HG02610 (cell line): ENCODE data around the gene MID1.

ENCODE experiments used
- ATAC-seq: cut with Tn5 transposase; IDR thresholded peaks from one replicate; pipeline ENCODE4 v1.9.1; 2021; ENCODE audit warnings: mild to moderate bottlenecking, moderate library complexity; ENCODE audit not compliant: unreplicated experiment

The MID1 gene

GRCh38 chrX:10537308-10537707, 83.1 kb downstream of the MID1 start:
- no peak for ATAC-seq

GRCh38 chrX:10536744-10537143, 83.6 kb downstream of the MID1 start:
- ATAC-seq: no peak

DNA sequence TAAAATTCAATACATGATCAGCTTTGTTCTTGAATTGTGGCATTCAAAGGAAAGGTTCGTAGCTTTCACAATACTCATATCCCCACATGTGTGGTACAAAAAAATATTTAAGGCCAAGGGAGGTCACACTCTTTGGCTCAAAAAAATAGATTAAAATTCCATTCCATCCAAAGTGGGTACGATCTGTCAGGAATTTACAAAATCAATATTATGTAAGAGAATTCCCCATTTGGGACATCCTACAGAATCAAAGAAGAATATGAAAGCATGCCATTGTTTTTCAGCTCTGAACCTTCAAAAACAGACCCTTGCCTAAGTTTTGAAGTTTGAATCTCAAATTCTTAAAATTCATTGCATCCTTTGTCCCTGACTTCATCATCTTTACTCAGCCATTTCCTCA, 85.8 kb downstream of the MID1 start:
- ATAC-seq: no peak

GRCh38 chrX:10533696-10534365, 86.6 kb downstream of the MID1 start:
- no peak for ATAC-seq

DNA sequence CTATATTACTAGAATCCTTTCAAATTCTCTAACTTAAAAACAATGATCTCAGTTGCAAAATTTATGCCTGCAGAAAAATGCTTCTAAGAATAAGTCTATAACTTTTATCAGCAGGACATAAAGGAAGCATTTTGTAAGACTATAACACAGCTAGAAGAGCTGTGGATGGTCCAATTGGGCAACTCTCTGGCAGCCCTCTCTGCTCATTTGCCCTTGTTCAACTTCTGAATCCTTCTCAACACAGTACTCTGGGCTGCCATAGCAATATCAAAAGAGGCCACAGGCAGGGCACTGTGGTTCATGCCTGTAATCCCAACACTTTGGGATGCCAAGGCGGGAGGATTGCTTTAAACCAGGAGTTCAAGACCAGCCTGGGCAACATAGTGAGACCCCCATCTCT, 88.5 kb downstream of the MID1 start:
- ATAC-seq: no peak

- ATAC-seq: no peak
These were observed 91.0 kb downstream of the MID1 start for GRCh38 chrX:10529344-10529743.

- no peak for ATAC-seq
These were observed 93.9 kb downstream of the MID1 start for GRCh38 chrX:10526451-10526850.

DNA sequence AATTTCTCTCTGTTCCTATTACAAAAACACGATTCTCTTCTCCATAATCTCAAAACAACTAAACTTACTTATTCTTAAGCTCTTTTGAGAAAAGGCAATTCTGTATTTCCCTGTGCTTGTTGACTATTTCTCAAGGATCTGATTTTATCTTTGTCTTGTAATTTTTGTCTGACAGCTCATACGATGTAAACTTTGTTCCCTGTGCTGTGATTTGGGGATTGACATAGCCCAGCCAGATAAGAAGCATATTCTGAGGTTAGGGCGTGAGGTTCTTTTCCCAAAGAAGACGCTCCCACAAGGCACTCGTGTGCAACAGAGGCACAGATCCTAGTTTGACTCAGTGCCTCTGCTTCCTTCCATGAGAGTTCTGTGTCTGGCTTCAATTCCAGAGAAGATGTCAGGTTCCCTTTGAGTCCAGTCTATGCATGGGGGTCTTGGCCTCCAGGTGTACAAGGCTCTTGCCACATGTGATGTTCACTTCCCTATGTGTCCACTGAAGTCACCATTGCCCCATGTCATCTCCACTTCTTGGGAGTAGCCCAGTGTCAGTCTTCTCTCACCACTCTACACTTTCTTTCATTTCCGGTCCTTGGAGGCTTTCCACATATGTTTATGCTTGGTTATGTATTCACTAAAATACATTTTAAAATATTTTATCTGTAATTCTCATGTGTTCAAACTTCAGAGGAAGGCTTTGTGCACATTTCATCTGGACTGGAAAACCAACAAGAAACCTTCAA, 94.8 kb downstream of the MID1 start:
- ATAC-seq: no peak

- ATAC-seq: no peak
These were observed 95.8 kb downstream of the MID1 start for GRCh38 chrX:10524578-10524977.

DNA sequence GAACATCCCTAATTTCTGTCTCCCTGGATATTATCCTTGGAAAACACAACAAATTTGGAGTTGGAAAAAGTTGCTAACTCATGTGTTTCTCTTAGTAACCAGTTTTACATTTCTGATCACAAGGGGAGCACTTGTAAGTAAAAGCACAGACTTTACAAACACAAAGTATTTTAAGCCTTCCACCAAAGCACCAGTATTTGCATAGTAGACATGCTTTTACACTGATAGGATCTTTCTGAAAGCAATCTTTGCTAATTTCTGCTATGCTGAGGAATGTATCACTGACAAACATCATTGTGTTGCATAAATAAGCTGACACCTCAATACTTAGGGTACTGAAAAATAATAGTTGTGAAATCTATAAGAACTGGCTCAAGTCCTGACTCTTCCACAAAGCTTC, 100.6 kb downstream of the MID1 start:
- ATAC-seq: no peak

DNA sequence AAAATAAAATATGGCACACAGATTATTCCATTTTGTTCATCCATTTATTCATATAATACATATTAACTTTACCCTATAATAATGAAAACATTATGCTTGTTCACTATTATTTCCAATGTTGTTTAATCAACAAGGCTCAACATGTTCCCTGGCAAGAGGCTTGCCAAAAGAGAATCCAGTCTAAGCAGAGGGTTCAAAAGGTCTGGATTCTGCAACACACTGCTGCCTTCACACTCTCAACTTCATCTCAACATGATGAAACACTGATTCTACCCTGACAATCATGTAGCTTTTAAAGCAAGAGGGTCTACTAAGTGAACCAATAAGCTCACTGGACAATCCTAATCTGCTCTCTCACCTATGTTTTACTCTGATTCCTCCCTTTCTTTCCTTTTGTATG, 101.1 kb downstream of the MID1 start:
- no peak for ATAC-seq

DNA sequence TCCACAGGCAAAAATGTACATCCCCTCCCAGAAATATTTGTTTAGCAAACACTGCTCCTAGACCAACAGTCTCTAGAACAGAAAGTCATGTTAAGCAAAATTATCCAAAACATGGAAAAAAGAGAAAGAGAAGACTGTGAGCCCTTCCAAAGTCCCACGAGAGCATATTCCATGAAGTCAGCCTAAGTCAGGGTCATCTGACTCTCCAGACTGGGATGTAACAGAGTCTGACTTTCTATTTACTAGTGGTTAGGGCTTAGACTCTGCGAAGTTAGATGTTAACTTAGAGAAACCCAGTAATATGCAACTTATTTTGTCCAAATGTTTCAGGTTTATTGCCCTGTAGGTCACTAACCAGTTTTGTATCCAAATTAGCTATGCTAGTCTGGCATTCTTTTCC, 102.3 kb downstream of the MID1 start:
- no peak for ATAC-seq

DNA sequence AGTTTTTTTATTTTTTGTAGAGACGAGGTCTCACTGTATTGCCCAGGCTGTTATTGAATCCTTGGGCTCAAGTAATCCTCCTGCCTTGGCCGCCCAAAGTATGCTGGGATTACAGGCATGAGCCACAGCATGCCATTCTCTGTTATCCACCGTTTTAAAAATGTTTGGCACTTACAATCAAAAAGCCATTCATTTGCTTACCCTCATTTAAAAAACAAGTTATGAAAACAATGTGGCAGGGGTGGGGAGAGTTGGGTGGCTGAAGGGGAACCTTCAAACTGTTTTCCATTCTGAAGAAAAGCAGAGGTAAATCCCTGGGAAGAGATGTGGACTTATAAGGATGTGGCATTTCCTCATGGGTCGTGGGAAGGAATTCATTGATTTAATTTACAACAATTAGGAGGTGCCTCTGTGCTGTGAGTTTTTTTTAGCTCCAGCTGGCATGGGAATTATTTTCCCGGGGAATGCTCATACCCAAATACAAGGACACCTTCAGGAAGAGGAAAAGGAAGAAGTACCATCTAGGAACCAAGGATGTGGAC, 103.5 kb downstream of the MID1 start:
- no peak for ATAC-seq

- ATAC-seq: no peak
These were observed 105.5 kb downstream of the MID1 start for GRCh38 chrX:10514891-10515290.

DNA sequence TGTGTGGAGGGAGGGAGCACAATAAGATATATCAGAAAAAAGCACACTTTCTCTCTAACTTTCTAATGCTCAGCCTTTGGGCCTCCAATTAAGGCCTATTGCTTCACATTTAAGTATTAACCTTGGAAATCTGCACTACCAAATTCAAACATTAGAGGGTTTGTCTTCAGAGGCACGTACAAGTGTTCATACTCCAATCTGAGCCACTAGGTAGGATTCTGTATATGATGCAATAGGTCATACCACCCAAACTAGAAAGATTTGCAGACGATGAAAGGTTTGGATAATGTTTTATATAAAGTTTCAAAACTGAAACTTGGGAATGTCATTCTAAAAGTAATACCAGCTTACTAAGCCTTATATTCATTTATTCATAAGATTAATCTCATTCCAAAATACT, 106.4 kb downstream of the MID1 start:
- no peak for ATAC-seq

DNA sequence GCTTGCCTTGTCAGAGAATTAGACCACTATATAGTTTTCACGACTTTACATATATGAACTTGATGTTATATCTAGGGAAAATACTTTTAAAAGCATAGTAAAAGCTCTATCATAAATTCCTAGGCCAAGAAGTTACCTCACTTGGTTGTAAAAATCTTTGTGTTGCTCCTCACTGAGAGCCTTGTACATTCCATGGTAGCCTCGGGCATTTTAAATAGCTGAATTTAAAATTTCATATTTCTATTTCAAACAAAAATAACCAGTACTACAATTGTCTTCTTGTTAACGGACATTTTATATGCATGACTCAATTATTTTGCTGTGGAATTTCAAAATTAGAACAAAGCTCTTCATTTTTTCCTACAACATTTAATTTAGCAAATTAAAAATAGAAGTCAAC, 107.6 kb downstream of the MID1 start:
- ATAC-seq: no peak

DNA sequence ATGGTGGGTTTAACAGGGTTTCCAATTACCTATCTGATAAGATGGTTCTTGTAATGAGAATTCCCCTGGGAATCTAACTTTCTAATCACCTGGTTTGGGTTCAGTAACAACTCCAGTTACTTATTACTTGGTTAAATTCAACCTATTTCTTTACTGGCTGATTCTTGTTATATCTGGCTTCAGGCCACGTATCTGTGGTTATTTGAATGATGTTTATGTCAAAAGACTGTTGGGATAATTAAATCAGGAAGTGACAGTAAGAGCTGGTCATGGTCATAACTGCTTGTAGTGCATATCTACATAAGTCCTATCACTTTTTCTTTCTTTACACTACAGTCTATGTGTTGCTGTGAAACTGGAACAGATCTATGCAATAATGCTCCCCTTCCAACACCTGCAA, 108.1 kb downstream of the MID1 start:
- ATAC-seq: no peak

DNA sequence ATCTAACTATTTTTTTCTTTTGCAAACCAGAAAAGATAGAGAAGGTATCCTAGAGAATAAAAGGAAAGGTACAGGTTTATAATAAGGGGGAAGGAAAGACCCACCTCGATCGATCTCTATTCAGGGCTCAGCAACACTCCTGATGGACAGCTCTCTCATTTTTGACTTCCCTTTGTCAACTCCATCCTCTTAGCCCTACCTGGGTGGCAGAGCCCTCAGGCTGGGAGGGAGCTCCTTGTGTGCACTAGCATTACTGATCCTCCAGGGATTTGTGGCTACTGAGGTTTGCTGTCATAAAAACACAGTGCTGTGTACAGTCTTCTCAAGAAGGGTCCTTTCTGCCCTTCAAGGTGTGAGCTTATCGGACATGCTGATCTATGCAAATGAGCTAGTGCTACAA, 111.0 kb downstream of the MID1 start:
- ATAC-seq: no peak

DNA sequence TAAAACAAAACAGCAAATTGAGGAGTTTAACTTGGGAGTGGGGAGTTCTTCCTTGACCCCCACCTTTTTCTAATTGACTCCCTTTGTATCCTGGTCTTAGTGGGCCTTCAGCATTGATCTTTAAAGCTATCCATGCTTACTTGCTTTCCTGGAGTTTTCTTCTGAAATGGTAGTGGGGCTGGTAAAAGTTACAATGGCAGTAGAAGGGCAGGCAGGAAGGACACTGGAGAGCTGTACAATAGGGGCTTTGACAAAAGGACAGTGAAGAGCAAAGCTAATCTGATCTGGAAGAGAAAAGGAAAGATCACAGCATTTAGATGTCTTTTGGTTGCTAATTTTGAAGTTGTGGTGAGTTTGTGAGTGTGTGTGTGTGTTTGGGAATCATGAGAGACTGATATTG, 111.5 kb downstream of the MID1 start:
- no peak for ATAC-seq

- no peak for ATAC-seq
These were observed 112.5 kb downstream of the MID1 start for GRCh38 chrX:10507876-10508275.

GRCh38 chrX:10507181-10507580, 113.2 kb downstream of the MID1 start:
- no peak for ATAC-seq

DNA sequence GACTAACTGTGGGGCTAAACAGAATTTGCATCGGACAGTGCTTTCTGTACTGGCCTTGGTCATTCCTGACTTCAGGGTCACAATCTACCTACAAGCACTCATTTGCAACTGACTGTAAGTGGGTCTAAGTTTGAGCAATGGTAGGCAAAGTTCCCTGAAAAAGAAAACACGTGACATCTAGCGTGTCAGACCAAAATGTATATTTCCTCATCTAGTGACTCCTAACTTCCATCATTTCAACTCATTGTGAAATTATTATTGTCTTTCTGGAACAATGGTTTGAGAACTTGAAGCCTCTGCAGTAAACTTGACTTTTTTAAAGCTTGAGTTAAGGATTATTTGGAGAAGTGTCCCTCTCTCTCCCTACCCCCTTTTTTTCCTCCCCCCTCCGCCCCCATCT, 113.6 kb downstream of the MID1 start:
- ATAC-seq: no peak

- no peak for ATAC-seq
These were observed 114.7 kb downstream of the MID1 start for GRCh38 chrX:10505726-10506125.
